ENCODE measurements around the gene RNF14. TPM values are rescaled to one million over a fixed set of nuclear protein-coding genes. Genes with fewer than 3 reads are reported as not detected.
A peak's percentile ranks its signal among the peaks of the same experiment; 100 is the strongest.

RNF14 gene
- total and polyA plus RNA-seq, 10 of the 15 experiments (the other 5 are each of a cell fraction or from before 2014, with no cell fraction given), result 13.2 to 41.8 (median 28.3) TPM

DNA sequence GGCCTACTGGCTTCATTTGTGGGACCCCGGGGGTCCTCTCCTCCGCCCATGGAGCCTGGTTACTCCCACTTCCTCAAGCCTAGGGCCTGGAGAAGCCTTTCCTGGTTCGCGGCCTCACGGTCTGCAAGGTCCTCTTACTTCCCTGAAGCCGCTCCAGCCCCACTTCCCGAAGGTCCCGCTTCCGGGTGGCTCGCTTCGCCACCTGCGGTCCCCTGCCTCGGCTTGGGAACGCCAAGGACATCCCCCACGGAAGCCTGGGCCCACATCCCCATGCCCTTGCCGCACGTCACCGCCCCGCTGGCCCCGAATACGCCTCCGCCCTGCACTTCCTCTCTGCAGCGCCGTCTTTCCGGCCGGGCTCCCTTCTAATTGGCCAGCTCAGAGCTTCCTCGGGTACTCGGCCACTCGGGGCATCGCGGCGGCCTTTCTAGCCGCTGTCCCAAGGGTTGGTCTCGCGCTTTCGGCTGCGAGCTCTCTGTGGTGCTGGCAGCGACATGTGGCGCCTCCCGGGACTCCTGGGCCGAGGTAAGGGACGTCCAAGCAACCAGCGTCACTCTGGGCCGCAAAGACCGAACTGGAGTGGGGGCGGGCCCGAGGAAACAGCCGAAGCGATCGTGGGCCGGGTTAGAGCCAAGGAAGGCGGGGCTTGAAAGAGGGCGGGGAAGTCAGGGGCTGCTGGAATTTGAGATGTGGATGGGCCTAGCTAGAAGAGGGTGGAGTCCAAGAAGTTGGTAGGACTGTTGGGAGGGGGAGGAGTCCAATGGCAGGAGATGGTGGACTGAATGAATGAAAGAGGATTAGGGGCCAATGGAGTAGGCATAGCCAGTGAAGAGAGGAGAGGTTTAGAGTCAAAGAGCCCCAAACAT lies 45.2 kb upstream of the RNF14 start, which contains the start of gene DELE1 (continued):
- TF ChIP-seq, protein P1, sequence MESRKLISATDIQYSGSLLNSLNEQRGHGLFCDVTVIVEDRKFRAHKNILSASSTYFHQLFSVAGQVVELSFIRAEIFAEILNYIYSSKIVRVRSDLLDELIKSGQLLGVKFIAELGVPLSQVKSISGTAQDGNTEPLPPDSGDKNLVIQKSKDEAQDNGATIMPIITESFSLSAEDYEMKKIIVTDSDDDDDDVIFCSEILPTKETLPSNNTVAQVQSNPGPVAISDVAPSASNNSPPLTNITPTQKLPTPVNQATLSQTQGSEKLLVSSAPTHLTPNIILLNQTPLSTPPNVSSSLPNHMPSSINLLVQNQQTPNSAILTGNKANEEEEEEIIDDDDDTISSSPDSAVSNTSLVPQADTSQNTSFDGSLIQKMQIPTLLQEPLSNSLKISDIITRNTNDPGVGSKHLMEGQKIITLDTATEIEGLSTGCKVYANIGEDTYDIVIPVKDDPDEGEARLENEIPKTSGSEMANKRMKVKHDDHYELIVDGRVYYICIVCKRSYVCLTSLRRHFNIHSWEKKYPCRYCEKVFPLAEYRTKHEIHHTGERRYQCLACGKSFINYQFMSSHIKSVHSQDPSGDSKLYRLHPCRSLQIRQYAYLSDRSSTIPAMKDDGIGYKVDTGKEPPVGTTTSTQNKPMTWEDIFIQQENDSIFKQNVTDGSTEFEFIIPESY (IDR thresholded peaks at IDR 0.05), result no peak
- TF ChIP-seq, protein P2, sequence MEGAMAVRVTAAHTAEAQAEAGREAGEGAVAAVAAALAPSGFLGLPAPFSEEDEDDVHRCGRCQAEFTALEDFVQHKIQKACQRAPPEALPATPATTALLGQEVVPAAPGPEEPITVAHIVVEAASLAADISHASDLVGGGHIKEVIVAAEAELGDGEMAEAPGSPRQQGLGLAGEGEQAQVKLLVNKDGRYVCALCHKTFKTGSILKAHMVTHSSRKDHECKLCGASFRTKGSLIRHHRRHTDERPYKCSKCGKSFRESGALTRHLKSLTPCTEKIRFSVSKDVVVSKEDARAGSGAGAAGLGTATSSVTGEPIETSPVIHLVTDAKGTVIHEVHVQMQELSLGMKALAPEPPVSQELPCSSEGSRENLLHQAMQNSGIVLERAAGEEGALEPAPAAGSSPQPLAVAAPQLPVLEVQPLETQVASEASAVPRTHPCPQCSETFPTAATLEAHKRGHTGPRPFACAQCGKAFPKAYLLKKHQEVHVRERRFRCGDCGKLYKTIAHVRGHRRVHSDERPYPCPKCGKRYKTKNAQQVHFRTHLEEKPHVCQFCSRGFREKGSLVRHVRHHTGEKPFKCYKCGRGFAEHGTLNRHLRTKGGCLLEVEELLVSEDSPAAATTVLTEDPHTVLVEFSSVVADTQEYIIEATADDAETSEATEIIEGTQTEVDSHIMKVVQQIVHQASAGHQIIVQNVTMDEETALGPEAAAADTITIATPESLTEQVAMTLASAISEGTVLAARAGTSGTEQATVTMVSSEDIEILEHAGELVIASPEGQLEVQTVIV (IDR thresholded peaks at IDR 0.05; ENCODE audit: borderline replicate concordance, partially characterized antibody), result peak; percentile 49
- TF ChIP-seq NRF1 (conservative IDR thresholded peaks at IDR 0.05; ENCODE audit: low read depth, low read length), result no peak
- TF ChIP-seq KAT2A (conservative IDR thresholded peaks at IDR 0.05; ENCODE audit: control insufficient read depth, low read depth, low read length), result no peak
- TF ChIP-seq WRNIP1 (IDR thresholded peaks at IDR 0.05; ENCODE audit: borderline replicate concordance, low read depth, low read length), result no peak
- TF ChIP-seq DPF2 (IDR thresholded peaks at IDR 0.05), result peak; percentile 87; the same call in 1 of the 2 replicates
- peak; percentile 92 for TF ChIP-seq LARP7 (IDR thresholded peaks at IDR 0.05)
- TF ChIP-seq BCL11A (IDR thresholded peaks at IDR 0.05; ENCODE audit: low read depth, low read length), result no peak
- no peak for TF ChIP-seq MTA3 (IDR thresholded peaks at IDR 0.05; ENCODE audit: borderline replicate concordance, low read length)
- peak; percentile 52; the same call in 1 of the 2 replicates for TF ChIP-seq ATF7 (IDR thresholded peaks at IDR 0.05; ENCODE audit: low read depth)
- TF ChIP-seq, protein P3, sequence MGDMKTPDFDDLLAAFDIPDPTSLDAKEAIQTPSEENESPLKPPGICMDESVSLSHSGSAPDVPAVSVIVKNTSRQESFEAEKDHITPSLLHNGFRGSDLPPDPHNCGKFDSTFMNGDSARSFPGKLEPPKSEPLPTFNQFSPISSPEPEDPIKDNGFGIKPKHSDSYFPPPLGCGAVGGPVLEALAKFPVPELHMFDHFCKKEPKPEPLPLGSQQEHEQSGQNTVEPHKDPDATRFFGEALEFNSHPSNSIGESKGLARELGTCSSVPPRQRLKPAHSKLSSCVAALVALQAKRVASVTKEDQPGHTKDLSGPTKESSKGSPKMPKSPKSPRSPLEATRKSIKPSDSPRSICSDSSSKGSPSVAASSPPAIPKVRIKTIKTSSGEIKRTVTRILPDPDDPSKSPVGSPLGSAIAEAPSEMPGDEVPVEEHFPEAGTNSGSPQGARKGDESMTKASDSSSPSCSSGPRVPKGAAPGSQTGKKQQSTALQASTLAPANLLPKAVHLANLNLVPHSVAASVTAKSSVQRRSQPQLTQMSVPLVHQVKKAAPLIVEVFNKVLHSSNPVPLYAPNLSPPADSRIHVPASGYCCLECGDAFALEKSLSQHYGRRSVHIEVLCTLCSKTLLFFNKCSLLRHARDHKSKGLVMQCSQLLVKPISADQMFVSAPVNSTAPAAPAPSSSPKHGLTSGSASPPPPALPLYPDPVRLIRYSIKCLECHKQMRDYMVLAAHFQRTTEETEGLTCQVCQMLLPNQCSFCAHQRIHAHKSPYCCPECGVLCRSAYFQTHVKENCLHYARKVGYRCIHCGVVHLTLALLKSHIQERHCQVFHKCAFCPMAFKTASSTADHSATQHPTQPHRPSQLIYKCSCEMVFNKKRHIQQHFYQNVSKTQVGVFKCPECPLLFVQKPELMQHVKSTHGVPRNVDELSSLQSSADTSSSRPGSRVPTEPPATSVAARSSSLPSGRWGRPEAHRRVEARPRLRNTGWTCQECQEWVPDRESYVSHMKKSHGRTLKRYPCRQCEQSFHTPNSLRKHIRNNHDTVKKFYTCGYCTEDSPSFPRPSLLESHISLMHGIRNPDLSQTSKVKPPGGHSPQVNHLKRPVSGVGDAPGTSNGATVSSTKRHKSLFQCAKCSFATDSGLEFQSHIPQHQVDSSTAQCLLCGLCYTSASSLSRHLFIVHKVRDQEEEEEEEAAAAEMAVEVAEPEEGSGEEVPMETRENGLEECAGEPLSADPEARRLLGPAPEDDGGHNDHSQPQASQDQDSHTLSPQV (IDR thresholded peaks at IDR 0.05), result no peak
- no peak for TF ChIP-seq SRF (IDR thresholded peaks at IDR 0.05; ENCODE audit: low read depth in 2 of 2, low read length in 2 of 2)
- TF ChIP-seq ZBED1 (IDR thresholded peaks at IDR 0.05; ENCODE audit: borderline replicate concordance), result no peak
- no peak for TF ChIP-seq SMC3 (IDR thresholded peaks at IDR 0.05; ENCODE audit: borderline replicate concordance, low read length)
- TF ChIP-seq IKZF1 (conservative IDR thresholded peaks at IDR 0.05), result peak; percentile 96
- TF ChIP-seq, protein P4, sequence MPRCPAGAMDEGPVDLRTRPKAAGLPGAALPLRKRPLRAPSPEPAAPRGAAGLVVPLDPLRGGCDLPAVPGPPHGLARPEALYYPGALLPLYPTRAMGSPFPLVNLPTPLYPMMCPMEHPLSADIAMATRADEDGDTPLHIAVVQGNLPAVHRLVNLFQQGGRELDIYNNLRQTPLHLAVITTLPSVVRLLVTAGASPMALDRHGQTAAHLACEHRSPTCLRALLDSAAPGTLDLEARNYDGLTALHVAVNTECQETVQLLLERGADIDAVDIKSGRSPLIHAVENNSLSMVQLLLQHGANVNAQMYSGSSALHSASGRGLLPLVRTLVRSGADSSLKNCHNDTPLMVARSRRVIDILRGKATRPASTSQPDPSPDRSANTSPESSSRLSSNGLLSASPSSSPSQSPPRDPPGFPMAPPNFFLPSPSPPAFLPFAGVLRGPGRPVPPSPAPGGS (IDR thresholded peaks at IDR 0.05; ENCODE audit: borderline replicate concordance, insufficient read depth, low read depth, low read length, poor library complexity, severe bottlenecking), result no peak
- peak; percentile 59 for TF ChIP-seq SMAD1 (IDR thresholded peaks at IDR 0.05; ENCODE audit: low read depth, partially characterized antibody)
- TF ChIP-seq SIN3A (IDR thresholded peaks at IDR 0.05; ENCODE audit: low read depth, low read length), result peak; percentile 50
- TF ChIP-seq KLF5 (IDR thresholded peaks at IDR 0.05; ENCODE audit: partially characterized antibody), result peak; percentile 67
- TF ChIP-seq SMAD5 (IDR thresholded peaks at IDR 0.05; ENCODE audit: low read depth), result peak; percentile 41; the same call in 1 of the 2 replicates
- no peak for TF ChIP-seq YBX1 (IDR thresholded peaks at IDR 0.05)
